NB4 (cell line): Measurements from ENCODE around the gene UROC1.

ENCODE experiments used
- POLR2A ChIP-seq: IDR thresholded peaks from 2 replicates; pipeline ENCODE4 v1.6.1; 2011; ENCODE audit warnings: mild to moderate bottlenecking; ENCODE audit not compliant: insufficient read length; ENCODE audit errors: extremely low read depth
- TF ChIP-seq, protein P1 (sequence below): IDR thresholded peaks from one replicate; pipeline ENCODE4 v1.5.1; 2012; ENCODE audit warnings: low read depth, low read length

GRCh38 chr3:126454437-126455198, 63.0 kb downstream of the UROC1 start:
- TF ChIP-seq, protein P1, sequence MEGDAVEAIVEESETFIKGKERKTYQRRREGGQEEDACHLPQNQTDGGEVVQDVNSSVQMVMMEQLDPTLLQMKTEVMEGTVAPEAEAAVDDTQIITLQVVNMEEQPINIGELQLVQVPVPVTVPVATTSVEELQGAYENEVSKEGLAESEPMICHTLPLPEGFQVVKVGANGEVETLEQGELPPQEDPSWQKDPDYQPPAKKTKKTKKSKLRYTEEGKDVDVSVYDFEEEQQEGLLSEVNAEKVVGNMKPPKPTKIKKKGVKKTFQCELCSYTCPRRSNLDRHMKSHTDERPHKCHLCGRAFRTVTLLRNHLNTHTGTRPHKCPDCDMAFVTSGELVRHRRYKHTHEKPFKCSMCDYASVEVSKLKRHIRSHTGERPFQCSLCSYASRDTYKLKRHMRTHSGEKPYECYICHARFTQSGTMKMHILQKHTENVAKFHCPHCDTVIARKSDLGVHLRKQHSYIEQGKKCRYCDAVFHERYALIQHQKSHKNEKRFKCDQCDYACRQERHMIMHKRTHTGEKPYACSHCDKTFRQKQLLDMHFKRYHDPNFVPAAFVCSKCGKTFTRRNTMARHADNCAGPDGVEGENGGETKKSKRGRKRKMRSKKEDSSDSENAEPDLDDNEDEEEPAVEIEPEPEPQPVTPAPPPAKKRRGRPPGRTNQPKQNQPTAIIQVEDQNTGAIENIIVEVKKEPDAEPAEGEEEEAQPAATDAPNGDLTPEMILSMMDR = no peak
- TF ChIP-seq POLR2A = no peak
